SK-N-SH (cell line): ENCODE results near the gene PTPN22. TPM values are rescaled to one million over a fixed set of nuclear protein-coding genes. Genes with fewer than 3 reads are reported as not detected.

Source experiments
- CTCF ChIA-PET: fragments of 300-600, 350-600 bp; formaldehyde crosslinking; extraction: SDS; loops from one replicate; lab custom pipeline; 2021; lab: Yijun Ruan, JAX
- POLR2A ChIA-PET: fragments of 350-600 bp; sonication (Branson Sonifier 250); formaldehyde crosslinking; extraction: SDS; loops from one replicate; lab custom pipeline; 2020; ENCODE audit warnings: antibody characterized with exemption, inconsistent platforms; lab: Yijun Ruan, JAX
- DNase-seq: peaks from one replicate; pipeline ENCODE4 v3.0.0; 2012
- H2AFZ ChIP-seq: fragments of 200-600 bp; sonication (generic); 2 replicates; pipeline ENCODE4 v1.8.1; 2016; ENCODE audit warnings: antibody characterized with exemption, mild to moderate bottlenecking, low read depth
- H3F3A ChIP-seq: fragments of 200-600 bp; sonication (generic); replicated peaks from 2 replicates; pipeline ENCODE3; 2016; ENCODE audit warnings: antibody characterized with exemption, mild to moderate bottlenecking; ENCODE audit not compliant: insufficient read depth
- H3K27ac ChIP-seq, 2 experiments: fragments of 200-500 bp in 1 of 2; fragments of 200-600 bp in 1 of 2; sonication (Bioruptor generic) in 1 of 2; sonication (generic), shearing (Covaris generic) in 1 of 2; 2 replicates each; pipeline versions ENCODE4 v1.5.1 to v1.6.1; 2014 to 2016; ENCODE audit warnings: low read depth in 2 of 2, inconsistent platforms in 1 of 2, low read length in 1 of 2, mild to moderate bottlenecking in 1 of 2, mixed read lengths in 1 of 2
- H3K27me3 ChIP-seq: fragments of 200-600 bp; sonication (generic), shearing (Covaris generic); 2 replicates; pipeline ENCODE4 v1.6.1; 2016; ENCODE audit warnings: mixed run types; ENCODE audit not compliant: insufficient read depth
- H3K36me3 ChIP-seq, 2 experiments: fragments of 200-500 bp in 1 of 2; fragments of 200-600 bp in 1 of 2; sonication (Bioruptor generic) in 1 of 2; sonication (generic) in 1 of 2; replicated peaks in 1 of 2; 2 replicates each; pipeline versions ENCODE3 to v1.5.1; 2014 to 2016; ENCODE audit warnings: low read length in 1 of 2, mild to moderate bottlenecking in 1 of 2; ENCODE audit not compliant: insufficient read depth in 2 of 2, control insufficient read depth in 1 of 2
- H3K4me1 ChIP-seq, 2 experiments: fragments of 200-500 bp in 1 of 2; fragments of 200-600 bp in 1 of 2; sonication (Bioruptor generic) in 1 of 2; sonication (generic), shearing (Covaris generic) in 1 of 2; 2 replicates each; pipeline versions ENCODE4 v1.5.1 to v1.6.1; 2014 to 2016; ENCODE audit warnings: low read depth in 1 of 2, low read length in 1 of 2, mixed run types in 1 of 2; ENCODE audit not compliant: insufficient read depth in 2 of 2, control insufficient read depth in 1 of 2
- H3K4me2 ChIP-seq: fragments of 200-600 bp; sonication (generic), shearing (Covaris generic); 2 replicates; pipeline ENCODE4 v1.6.1; 2017; ENCODE audit warnings: mixed run types
- H3K4me3 ChIP-seq, 2 experiments: fragments of 200-500 bp in 1 of 2; fragments of 200-600 bp in 1 of 2; sonication (Bioruptor generic) in 1 of 2; sonication (generic), shearing (Covaris generic) in 1 of 2; 2 replicates each; pipeline versions ENCODE4 v1.5.1 to v1.8.1; 2014 to 2016; ENCODE audit warnings: low read depth in 2 of 2, inconsistent platforms in 1 of 2, low read length in 1 of 2, mild to moderate bottlenecking in 1 of 2, mixed read lengths in 1 of 2, moderate library complexity in 1 of 2
- H3K79me2 ChIP-seq: fragments of 200-600 bp; sonication (generic); 2 replicates; pipeline ENCODE4 v1.8.1; 2017; ENCODE audit warnings: mild to moderate bottlenecking; ENCODE audit not compliant: insufficient read depth
- H3K9ac ChIP-seq: fragments of 200-600 bp; sonication (generic); 2 replicates; pipeline ENCODE4 v1.6.1; 2017; ENCODE audit warnings: mixed run types
- H3K9me2 ChIP-seq: fragments of 200-600 bp; sonication (generic); 2 replicates; pipeline ENCODE4 v1.6.1; 2017; ENCODE audit warnings: mixed run types
- H3K9me3 ChIP-seq: fragments of 200-600 bp; sonication (generic); 2 replicates; pipeline ENCODE4 v1.6.1; 2017; ENCODE audit warnings: mixed run types, mild to moderate bottlenecking, moderate library complexity
- H4K20me1 ChIP-seq: fragments of 200-600 bp; sonication (generic); 2 replicates; pipeline ENCODE4 v1.6.1; 2017; ENCODE audit warnings: mild to moderate bottlenecking, mixed run types; ENCODE audit not compliant: insufficient read depth
- CHD2 ChIP-seq: fragments of 150-350 bp; IDR thresholded peaks from 2 replicates; pipeline ENCODE4 v1.6.1; 2018; ENCODE audit warnings: low read length; ENCODE audit not compliant: partially characterized antibody
- CTCF ChIP-seq: fragments of 200-600 bp; sonication (generic); IDR thresholded peaks from 2 replicates; pipeline ENCODE4 v1.6.1; 2017; ENCODE audit warnings: antibody characterized with exemption, mild to moderate bottlenecking, moderate library complexity
- ELF1 ChIP-seq: IDR thresholded peaks from 2 replicates; pipeline ENCODE4 v1.4.0; 2012
- EZH2phosphoT487 ChIP-seq: fragments of 200-600 bp; sonication (generic); IDR thresholded peaks from 2 replicates; pipeline ENCODE4 v1.6.1; 2017; ENCODE audit warnings: low read depth, mixed run types, mild to moderate bottlenecking, antibody characterized with exemption, moderate library complexity, borderline replicate concordance
- FOXM1 ChIP-seq: IDR thresholded peaks from 2 replicates; pipeline ENCODE4 v1.4.0; 2012; ENCODE audit warnings: low read depth, mild to moderate bottlenecking
- GABPA ChIP-seq: IDR thresholded peaks from 2 replicates; pipeline ENCODE4 v1.4.0; 2012; ENCODE audit warnings: low read depth, mild to moderate bottlenecking
- IRF3 ChIP-seq: fragments of 150-350 bp; IDR thresholded peaks from 2 replicates; pipeline ENCODE4 v1.6.1; 2016; ENCODE audit warnings: mild to moderate bottlenecking, low read depth, low read length
- MAX ChIP-seq: IDR thresholded peaks from 2 replicates; pipeline ENCODE4 v1.4.0; 2012; ENCODE audit warnings: low read depth
- MEF2A ChIP-seq: IDR thresholded peaks from 2 replicates; pipeline ENCODE4 v1.4.0; 2012; ENCODE audit warnings: low read depth, borderline replicate concordance
- NFIC ChIP-seq: IDR thresholded peaks from 2 replicates; pipeline ENCODE4 v1.4.0; 2012; ENCODE audit warnings: borderline replicate concordance
- NRF1 ChIP-seq: IDR thresholded peaks from 2 replicates; pipeline ENCODE4 v1.6.1; 2012; ENCODE audit warnings: low read depth, mild to moderate bottlenecking, low read length
- POLR2AphosphoS5 ChIP-seq: IDR thresholded peaks from 2 replicates; pipeline ENCODE4 v1.6.1; 2012; ENCODE audit warnings: low read depth, low read length
- RAD21 ChIP-seq: IDR thresholded peaks from 2 replicates; pipeline ENCODE4 v1.6.1; 2012; ENCODE audit warnings: mild to moderate bottlenecking, low read length
- RCOR1 ChIP-seq: fragments of 150-350 bp; IDR thresholded peaks from 2 replicates; pipeline ENCODE4 v1.6.1; 2017; ENCODE audit warnings: antibody characterized with exemption, low read length
- SMC3 ChIP-seq: IDR thresholded peaks from 2 replicates; pipeline ENCODE4 v1.6.1; 2012; ENCODE audit warnings: low read depth, low read length, improper control_type of control experiment
- TCF12 ChIP-seq: IDR thresholded peaks from 2 replicates; pipeline ENCODE4 v1.4.0; 2012
- TEAD4 ChIP-seq: IDR thresholded peaks from 2 replicates; pipeline ENCODE4 v1.4.0; 2012; ENCODE audit warnings: mild to moderate bottlenecking, borderline replicate concordance; ENCODE audit not compliant: insufficient read depth
- ZBTB33 ChIP-seq: IDR thresholded peaks from 2 replicates; pipeline ENCODE4 v1.4.0; 2012; ENCODE audit warnings: low read depth, borderline replicate concordance
- WGBS: methylation state at CpG from one replicate; pipeline ENCODE4 v1.1.6; 2017; ENCODE audit warnings: low lambda C conversion rate; 5-methylcytosine and 5-hydroxymethylcytosine counted together
- polyA plus RNA-seq, 3 experiments: library from polyadenylated mRNA; depleted of rRNA; stranded (reverse); fragments of >200 nt; gene quantifications; 2 replicates each; pipeline ENCODE4 v1.2.3, GENCODE V29; 2012
- TF ChIP-seq, protein P1 (sequence below): IDR thresholded peaks from 2 replicates; pipeline ENCODE4; 2012

PTPN22 gene
- polyA plus RNA-seq, 1 of the 3 experiments (the other 2 are of a cell fraction): 0.12 TPM

- Histone ChIP-seq H3K27me3 (no peaks in the 10 kb centered on the region), H3K4me2 (no peak overlapping the region), H3K4me1 (peaks cover 7 to 23% of the 10 kb centered on the region in 2 experiments; a peak in 2 of 4 replicates), H3K4me3 (no peak overlapping the region), H3K79me2 (peaks cover 100% of the 10 kb centered on the region), H3K9me3 (no peaks in the 10 kb centered on the region), H3F3A (peaks cover 21% of the 10 kb centered on the region), H4K20me1 (peaks cover 24% of the 10 kb centered on the region; the same call in 1 of the 2 replicates), H3K36me3 (no peaks in the 10 kb centered on the region), H3K9ac (no peak overlapping the region), H2AFZ (no peak overlapping the region), H3K27ac (no peak overlapping the region), H3K9me2 (no peaks in the 10 kb centered on the region)
- no peak for DNase-seq
- WGBS: 93% methylated on average over 6 of the region's 6 CpGs
- POLR2A ChIA-PET: no interaction called here
- CTCF ChIA-PET: interaction anchor here (0.8 to 2.1 kb wide), 2 partner anchors 20 to 732 kb away, joined by 3 to 5 read pairs; partner anchors contain the start of gene LRIG2
- TF ChIP-seq GABPA (no peak), IRF3 (no peak), RCOR1 (no peak), SMC3 (no peak), FOXM1 (no peak), EZH2phosphoT487 (no peak), CTCF (no peak), TEAD4 (no peak), NRF1 (no peak), POLR2AphosphoS5 (no peak), CHD2 (no peak), ZBTB33 (no peak), NFIC (no peak), RAD21 (no peak), TCF12 (no peak), MEF2A (no peak), MAX (no peak), ELF1 (no peak)
- TF ChIP-seq, protein P1, sequence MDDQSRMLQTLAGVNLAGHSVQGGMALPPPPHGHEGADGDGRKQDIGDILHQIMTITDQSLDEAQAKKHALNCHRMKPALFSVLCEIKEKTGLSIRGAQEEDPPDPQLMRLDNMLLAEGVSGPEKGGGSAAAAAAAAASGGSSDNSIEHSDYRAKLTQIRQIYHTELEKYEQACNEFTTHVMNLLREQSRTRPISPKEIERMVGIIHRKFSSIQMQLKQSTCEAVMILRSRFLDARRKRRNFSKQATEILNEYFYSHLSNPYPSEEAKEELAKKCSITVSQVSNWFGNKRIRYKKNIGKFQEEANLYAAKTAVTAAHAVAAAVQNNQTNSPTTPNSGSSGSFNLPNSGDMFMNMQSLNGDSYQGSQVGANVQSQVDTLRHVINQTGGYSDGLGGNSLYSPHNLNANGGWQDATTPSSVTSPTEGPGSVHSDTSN: no peak
Measured at GRCh38 chr1:113805256-113805531, 66.3 kb downstream of the PTPN22 start.
